ENCODE results near the gene SCLT1.

The SCLT1 gene

DNA sequence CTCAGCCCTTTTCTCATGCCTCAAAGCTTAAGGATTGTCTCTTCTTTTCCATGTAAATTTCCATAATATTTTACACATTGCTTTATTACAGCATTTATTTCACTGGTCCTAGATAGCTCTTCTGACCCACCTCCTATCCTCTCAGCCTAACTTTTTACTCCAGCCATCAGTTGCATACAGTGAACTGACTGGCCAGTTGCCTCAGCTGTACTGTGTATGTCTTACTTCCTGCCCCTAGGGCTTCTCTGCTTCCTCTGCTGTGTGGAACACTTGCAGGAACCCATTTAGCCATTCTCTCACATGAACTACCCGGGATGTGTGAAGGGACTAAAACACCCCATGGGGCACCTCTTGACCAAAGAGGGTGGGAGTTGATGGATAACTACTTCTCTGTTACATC, 20.6 kb upstream of the SCLT1 start:
- TF ChIP-seq, protein P1, sequence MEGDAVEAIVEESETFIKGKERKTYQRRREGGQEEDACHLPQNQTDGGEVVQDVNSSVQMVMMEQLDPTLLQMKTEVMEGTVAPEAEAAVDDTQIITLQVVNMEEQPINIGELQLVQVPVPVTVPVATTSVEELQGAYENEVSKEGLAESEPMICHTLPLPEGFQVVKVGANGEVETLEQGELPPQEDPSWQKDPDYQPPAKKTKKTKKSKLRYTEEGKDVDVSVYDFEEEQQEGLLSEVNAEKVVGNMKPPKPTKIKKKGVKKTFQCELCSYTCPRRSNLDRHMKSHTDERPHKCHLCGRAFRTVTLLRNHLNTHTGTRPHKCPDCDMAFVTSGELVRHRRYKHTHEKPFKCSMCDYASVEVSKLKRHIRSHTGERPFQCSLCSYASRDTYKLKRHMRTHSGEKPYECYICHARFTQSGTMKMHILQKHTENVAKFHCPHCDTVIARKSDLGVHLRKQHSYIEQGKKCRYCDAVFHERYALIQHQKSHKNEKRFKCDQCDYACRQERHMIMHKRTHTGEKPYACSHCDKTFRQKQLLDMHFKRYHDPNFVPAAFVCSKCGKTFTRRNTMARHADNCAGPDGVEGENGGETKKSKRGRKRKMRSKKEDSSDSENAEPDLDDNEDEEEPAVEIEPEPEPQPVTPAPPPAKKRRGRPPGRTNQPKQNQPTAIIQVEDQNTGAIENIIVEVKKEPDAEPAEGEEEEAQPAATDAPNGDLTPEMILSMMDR (conservative IDR thresholded peaks at IDR 0.05): no peak
- H3K27ac ChIP-seq: no peak overlapping the region

DNA sequence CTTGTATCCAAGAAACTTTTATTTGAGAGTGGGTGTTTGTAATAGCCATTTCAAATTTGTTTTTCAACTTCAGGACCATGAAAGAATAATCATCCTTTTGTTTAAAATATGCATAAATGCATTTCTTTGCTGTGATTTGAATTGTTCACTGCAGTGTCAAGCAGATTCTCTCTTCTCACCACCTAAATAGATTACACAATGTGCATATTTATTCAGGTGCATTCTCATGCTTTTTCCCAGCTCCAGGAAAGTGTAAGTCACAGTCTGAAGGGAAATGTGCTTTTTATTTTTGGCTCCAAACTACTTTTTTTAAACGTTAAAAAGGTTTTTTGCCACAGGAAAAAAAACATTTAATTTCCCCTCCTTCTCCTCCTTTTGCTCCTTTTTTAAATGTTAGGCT, 20.1 kb upstream of the SCLT1 start:
- TF ChIP-seq, protein P1 (conservative IDR thresholded peaks at IDR 0.05): no peak
- no peak overlapping the region for H3K27ac ChIP-seq

DNA sequence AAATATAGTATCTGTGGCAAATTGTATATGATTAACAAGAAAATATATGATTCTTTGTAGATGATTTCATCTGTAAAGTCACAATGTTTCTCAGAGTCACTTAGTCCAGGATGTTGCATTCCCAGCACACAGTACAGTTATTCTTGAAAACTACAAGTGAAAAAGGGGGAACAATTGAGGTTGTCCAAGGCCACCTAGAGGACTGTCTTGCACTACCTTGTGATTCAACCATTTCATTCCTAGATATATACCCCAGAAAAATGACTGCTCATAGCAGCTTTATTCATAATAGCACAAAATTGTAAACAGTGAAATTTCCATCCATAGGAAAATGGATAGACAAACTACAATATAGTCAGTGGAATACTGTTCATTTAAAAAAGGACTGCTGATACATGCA, 18.6 kb upstream of the SCLT1 start:
- TF ChIP-seq, protein P1 (conservative IDR thresholded peaks at IDR 0.05): no peak
- no peak overlapping the region for H3K27ac ChIP-seq

DNA sequence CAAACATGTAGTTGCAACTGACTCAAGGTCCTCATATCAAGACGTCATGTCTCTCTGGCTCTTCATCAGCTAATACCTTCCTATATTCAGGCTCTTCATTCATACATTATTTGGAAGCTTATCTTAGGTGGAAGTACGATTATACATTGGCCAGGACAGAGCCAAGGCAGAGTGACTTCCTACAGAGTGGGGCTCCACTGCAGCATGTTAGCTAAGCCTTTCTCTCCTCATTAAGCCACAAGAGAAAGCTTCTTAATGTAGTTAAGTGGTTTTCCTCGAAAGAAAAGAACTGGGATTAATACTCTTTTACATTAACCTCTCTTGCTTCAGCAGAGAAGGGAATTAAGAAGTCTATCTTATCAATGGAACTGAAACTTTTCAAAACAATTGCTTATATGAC, 17.6 kb upstream of the SCLT1 start:
- TF ChIP-seq, protein P1 (conservative IDR thresholded peaks at IDR 0.05): no peak
- H3K27ac ChIP-seq: no peak overlapping the region

DNA sequence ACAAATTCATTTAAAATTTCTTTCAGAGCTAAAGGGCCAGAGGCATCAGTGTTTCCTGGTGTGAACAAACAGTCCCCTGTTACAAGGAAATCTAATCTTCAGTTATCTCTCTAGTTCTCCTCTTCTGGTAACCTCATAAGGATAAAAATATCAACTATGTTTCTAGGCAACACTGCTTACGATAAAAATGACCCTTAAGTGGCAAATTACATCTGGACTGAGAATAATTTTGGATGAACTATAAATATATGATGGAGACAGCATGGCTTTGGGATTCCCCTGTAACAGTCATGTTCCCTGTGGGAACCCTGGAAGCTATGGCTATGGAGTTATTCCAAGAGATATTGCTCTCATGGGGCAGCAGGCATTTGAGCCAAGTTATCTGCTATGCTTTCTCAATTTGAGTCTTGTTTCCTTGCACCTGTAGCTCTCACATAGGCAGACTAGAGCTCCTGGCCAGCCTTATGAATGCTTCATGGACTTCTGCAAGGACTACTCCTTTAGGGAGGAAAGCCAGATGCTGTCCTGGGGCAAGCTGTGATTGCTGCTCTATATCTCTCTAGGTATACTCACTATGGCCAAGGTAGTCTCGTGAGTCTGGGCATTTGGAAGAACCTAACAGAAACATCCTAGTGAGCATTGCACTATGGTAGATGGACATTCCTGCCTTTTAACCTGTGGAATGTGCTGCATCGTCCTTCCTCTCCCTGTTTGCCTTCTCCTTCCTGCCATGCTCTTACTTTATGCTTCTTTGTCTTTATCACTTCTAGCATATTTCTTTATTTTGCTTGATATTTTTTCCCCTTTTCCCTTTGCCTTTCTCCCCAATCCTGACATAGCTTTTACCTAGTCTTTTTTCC, 16.9 kb upstream of the SCLT1 start:
- no peak overlapping the region for H3K27ac ChIP-seq
- TF ChIP-seq, protein P1 (conservative IDR thresholded peaks at IDR 0.05): no peak

DNA sequence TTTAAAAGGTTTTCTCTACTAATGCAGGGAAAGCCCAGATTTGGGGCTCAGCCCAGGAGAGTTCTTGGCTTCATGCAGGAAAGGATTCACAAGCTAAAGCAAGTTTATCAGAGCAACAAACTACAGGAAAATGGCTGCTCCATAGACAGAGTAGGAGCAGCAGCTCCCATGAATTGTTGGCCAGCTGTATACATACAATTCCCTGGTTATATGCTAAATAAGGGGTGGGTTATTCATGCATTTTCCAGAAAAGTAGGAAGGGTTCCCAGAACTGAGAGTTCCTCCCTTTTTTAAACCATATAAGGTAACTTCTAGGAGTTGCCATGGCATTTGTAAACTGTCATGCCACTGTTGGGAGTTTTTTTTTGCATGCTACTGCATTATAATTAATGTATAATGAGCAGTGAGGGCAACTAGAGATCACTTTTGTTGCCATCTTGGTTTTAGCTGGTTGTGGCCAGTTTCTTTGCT, 5.2 kb upstream of the SCLT1 start:
- no peak overlapping the region for H3K27ac ChIP-seq
- TF ChIP-seq, protein P1 (conservative IDR thresholded peaks at IDR 0.05): no peak

DNA sequence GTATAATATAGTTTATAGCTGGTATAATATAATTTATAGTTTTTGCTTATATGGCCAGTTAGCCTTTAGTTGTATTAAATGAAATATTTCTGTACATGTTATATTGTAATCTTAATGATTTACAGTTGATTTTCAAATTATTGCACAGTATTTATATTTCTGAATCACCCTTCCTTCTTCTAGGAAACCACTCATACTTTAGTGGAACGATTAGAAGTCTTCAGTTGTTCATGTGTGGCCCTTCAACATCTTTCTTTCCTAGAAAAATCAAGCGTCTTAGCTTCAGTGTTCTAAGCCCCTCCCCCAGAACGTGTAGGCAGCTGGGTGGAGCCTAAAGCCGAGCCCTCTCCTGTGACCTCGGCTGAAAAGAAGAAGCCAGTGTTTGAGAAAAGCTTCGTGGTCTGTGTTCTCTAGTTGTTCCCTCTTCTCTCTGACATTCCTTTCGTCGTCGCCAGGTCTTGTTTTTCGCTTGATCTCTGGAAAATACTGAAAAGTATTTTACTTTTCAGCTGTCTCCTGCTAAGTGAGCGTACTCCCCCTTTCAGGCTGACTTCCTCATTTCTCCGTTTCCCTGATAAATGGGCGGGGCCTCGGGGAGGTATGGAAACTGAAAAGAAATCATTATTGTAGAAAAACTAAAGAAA, 2.6 kb upstream of the SCLT1 start, which contains the start of gene C4orf33:
Gene C4orf33 (plus strand): TSS at position 342 of the 644 bp plus-strand sequence. CDS start 6,459 bp downstream, outside the sequence.
- H3K27ac ChIP-seq: peak within 1 kb of the TSS; percentile 52
- TF ChIP-seq, protein P1 (conservative IDR thresholded peaks at IDR 0.05): no peak

All from VCaP (cell line).